Calu3 (cell line): ENCODE results near the gene THOC6. TPM values are rescaled to one million over a fixed set of nuclear protein-coding genes. Genes with fewer than 3 reads are reported as not detected.
A peak's percentile ranks its signal among the peaks of the same experiment; 100 is the strongest.
"Not testable (repeated sequence)": the region's sequence is repeated elsewhere in the genome, so short reads cannot be mapped to it uniquely, and the experiment has no call there.

Experiments
- BruUV-seq: library from RNA; stranded (reverse); fragments of 400-500 nt; replicated peaks from 2 replicates; lab custom pipeline; 2021; lab: Mats Ljungman, UMichigan
- CTCF ChIA-PET: fragments of 300-600 bp; sonication (Branson Sonifier 250); formaldehyde crosslinking; loops from one replicate; lab custom pipeline; 2022; ENCODE audit warnings: antibody characterized with exemption; lab: Charles Lee
- DNase-seq: peaks from one replicate; pipeline ENCODE4 v3.0.0; 2022
- H3K27ac Mint-ChIP-seq: one replicate; pipeline ENCODE4 v1.8.0; 2022; ENCODE audit warnings: mixed read lengths; ENCODE audit not compliant: unreplicated experiment
- H3K27me3 Mint-ChIP-seq: one replicate; pipeline ENCODE4 v1.8.0; 2022; ENCODE audit warnings: mixed read lengths; ENCODE audit not compliant: unreplicated experiment
- H3K36me3 Mint-ChIP-seq: one replicate; pipeline ENCODE4 v1.8.0; 2022; ENCODE audit warnings: mild to moderate bottlenecking, moderate library complexity, mixed read lengths; ENCODE audit not compliant: insufficient read depth, unreplicated experiment
- H3K4me1 Mint-ChIP-seq: one replicate; pipeline ENCODE4 v1.8.0; 2022; ENCODE audit warnings: mild to moderate bottlenecking, low read depth, mixed read lengths; ENCODE audit not compliant: unreplicated experiment
- H3K4me3 Mint-ChIP-seq: one replicate; pipeline ENCODE4 v1.8.0; 2022; ENCODE audit warnings: mild to moderate bottlenecking, low read depth, moderate library complexity, mixed read lengths; ENCODE audit not compliant: unreplicated experiment
- H3K9me3 Mint-ChIP-seq: one replicate; pipeline ENCODE4 v1.8.0; 2022; ENCODE audit warnings: low read depth, mixed read lengths; ENCODE audit not compliant: unreplicated experiment
- CTCF ChIP-seq: fragments of 200-600 bp; IDR thresholded peaks from one replicate; pipeline ENCODE4 v1.8.0; 2022; ENCODE audit warnings: antibody characterized with exemption; ENCODE audit not compliant: unreplicated experiment
- intact Hi-C: fragments of 100-400 bp; cut with micrococcal nuclease; formaldehyde crosslinking; loops from one replicate; pipeline ENCODE4 v1.10.0; 2022; ENCODE audit not compliant: unreplicated experiment
- total RNA-seq: library from RNA; stranded (reverse); gene quantifications from 2 replicates; pipeline ENCODE4 v1.2.3, GENCODE V29; 2022

THOC6 gene
- total RNA-seq, 1 experiment from 2014 or later, result 50.8 TPM

DNA sequence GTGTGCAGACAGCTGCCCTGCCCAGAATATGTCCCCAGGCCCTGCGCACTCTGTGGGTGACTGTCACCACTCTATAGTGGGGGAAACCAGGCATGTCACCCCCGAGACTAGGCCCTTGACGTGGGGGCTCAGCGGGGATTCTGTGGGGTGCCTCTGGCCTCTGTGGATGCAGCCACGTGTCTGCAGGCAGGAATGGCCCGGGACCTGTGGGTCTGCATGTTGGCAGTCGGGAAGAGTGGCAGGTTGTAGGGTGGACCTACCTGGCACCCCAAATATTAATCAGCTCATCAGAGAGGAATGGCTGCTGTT lies 42.6 kb downstream of the THOC6 start:
- Mint-ChIP-seq H3K4me1 (peaks cover 22% of the 10 kb centered on the region), H3K4me3 (peak overlapping the region; percentile 72), H3K36me3 (peaks cover 16% of the 10 kb centered on the region), H3K27ac (peak overlapping the region; percentile 77), H3K9me3 (peaks cover 2% of the 10 kb centered on the region), H3K27me3 (peaks cover 4% of the 10 kb centered on the region)
- CTCF ChIA-PET, result interaction anchor here (1.2 kb wide), 1 partner anchor 35 kb away, joined by 4 read pairs; no protein-coding TSS in a partner anchor
- intact Hi-C loops, result no loop called here
- TF ChIP-seq CTCF, result no peak
- BruUV-seq, result no TSS peak
- no peak for DNase-seq

GRCh38 chr16:3068487-3068886 lies 44.7 kb downstream of the THOC6 start:
- Mint-ChIP-seq H3K4me3 (no peak overlapping the region), H3K4me1 (peaks cover 22% of the 10 kb centered on the region), H3K9me3 (no peaks in the 10 kb centered on the region), H3K27me3 (peaks cover 22% of the 10 kb centered on the region), H3K36me3 (peaks cover 16% of the 10 kb centered on the region), H3K27ac (no peak overlapping the region)
- intact Hi-C loops, result no loop called here
- no peak for DNase-seq
- BruUV-seq, result no TSS peak
- no peak for TF ChIP-seq CTCF
- CTCF ChIA-PET, result no interaction called here

GRCh38 chr16:3069146-3069545 lies 45.3 kb downstream of the THOC6 start:
- H3K9me3 Mint-ChIP-seq, H3K4me3 Mint-ChIP-seq, DNase-seq, intact Hi-C loops, CTCF ChIA-PET, H3K27ac Mint-ChIP-seq: not testable (repeated sequence)
- H3K36me3 Mint-ChIP-seq, result peaks cover 16% of the 10 kb centered on the region
- H3K27me3 Mint-ChIP-seq, result peaks cover 29% of the 10 kb centered on the region
- TSS peak; percentile 11 for BruUV-seq
- H3K4me1 Mint-ChIP-seq, result peaks cover 20% of the 10 kb centered on the region

- Mint-ChIP-seq H3K9me3 (no peaks in the 10 kb centered on the region), H3K4me1 (peaks cover 5% of the 10 kb centered on the region), H3K27me3 (peaks cover 44% of the 10 kb centered on the region), H3K27ac (no peak overlapping the region), H3K36me3 (peaks cover 15% of the 10 kb centered on the region), H3K4me3 (no peak overlapping the region)
- CTCF ChIA-PET, result no interaction called here
- no peak for DNase-seq
- intact Hi-C loops, result no loop called here
- no TSS peak for BruUV-seq
- TF ChIP-seq CTCF, result no peak
Measured at GRCh38 chr16:3070608-3071111, 46.8 kb downstream of the THOC6 start.

DNA sequence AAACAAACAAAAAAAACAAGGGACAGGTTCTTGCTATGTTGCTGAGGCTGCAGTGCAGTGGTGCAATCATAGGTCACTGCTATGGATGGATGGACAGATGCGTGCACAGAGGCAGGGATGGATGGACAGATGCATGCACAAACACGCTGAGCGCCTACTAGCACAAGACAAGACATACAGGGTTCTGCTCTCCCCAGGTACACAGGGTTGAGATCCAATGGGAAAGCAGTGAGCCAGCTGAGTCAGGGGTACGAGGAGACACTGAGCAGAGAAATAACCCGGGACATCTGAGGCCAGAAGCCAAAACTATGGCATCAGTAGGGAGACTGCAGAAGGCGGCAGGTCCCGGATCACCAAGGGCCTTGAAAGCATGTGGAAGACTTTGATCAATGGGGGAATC lies 47.8 kb downstream of the THOC6 start:
- peaks cover 44% of the 10 kb centered on the region for H3K27me3 Mint-ChIP-seq
- H3K4me3 Mint-ChIP-seq, result no peak overlapping the region
- no TSS peak for BruUV-seq
- no peaks in the 10 kb centered on the region for H3K4me1 Mint-ChIP-seq
- H3K27ac Mint-ChIP-seq, result no peak overlapping the region
- H3K36me3 Mint-ChIP-seq, result peaks cover 5% of the 10 kb centered on the region
- intact Hi-C loops, result no loop called here
- TF ChIP-seq CTCF, result no peak
- DNase-seq, result no peak
- H3K9me3 Mint-ChIP-seq, result no peaks in the 10 kb centered on the region
- CTCF ChIA-PET, result no interaction called here

GRCh38 chr16:3072148-3072547 lies 48.3 kb downstream of the THOC6 start:
- CTCF ChIA-PET, intact Hi-C loops, DNase-seq, H3K27ac Mint-ChIP-seq, H3K4me1 Mint-ChIP-seq, H3K9me3 Mint-ChIP-seq, BruUV-seq, H3K36me3 Mint-ChIP-seq, H3K4me3 Mint-ChIP-seq: not testable (repeated sequence)
- H3K27me3 Mint-ChIP-seq, result peaks cover 44% of the 10 kb centered on the region

DNA sequence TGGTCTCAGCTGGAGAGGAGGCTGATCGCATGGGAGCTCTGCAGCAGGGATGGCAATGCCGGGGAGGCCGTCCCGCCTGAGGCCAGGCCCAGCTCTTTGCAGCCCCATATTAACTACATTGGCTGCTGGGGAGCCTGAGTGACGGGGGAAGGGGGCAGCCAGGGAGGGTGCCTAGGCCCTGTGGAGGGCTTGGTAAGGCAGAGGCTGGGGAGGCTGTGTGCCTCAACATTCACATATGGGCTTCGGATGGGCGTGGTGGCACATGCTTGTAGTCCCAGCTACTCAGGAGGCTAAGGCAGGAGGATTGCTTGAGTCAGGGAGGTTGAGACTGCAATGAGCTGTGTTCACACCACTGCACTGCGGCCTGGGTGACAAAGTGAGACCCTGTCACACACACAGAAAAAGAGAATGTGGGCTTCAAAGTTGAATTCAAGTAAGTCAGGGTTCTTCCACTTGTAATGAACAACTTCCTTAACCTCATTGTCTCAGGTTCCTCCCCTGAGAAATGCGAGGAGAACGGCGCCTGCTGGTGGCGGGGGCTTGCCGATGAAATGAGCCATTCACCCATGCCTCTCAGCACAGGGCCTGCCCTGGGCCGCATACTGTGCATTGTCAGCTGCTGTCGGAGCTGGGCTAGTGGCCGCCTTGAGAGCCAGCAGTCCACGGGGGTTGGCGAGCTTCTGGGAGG lies 48.9 kb downstream of the THOC6 start:
- not testable (repeated sequence) for H3K9me3 Mint-ChIP-seq, H3K36me3 Mint-ChIP-seq

More for the DNA sequence above, 48.9 kb downstream of the THOC6 start:
- H3K4me1 Mint-ChIP-seq, DNase-seq, CTCF ChIA-PET, H3K4me3 Mint-ChIP-seq, intact Hi-C loops, BruUV-seq, H3K27ac Mint-ChIP-seq: not testable (repeated sequence)
- H3K27me3 Mint-ChIP-seq, result peaks cover 44% of the 10 kb centered on the region
